Body of pancreas (tissue), 4 donors: Measurements from ENCODE around the gene ATCAY.

Source experiments
- POLR2A ChIP-seq, 3 donors: fragments of 450-650 bp; IDR thresholded peaks; one replicate each; pipeline ENCODE4 v1.6.1; 2016; ENCODE audit warnings: antibody characterized with exemption in 3 of 3, mild to moderate bottlenecking in 2 of 3
- TF ChIP-seq, protein P1 (sequence below), 7 experiments: fragments of 450-650 bp in 4 of 7; fragments of 200-600 bp in 3 of 7; sonication (generic) in 3 of 7; IDR thresholded peaks; one replicate each; pipeline ENCODE4 v1.5.1; 2016 to 2019; ENCODE audit warnings: antibody characterized with exemption in 7 of 7

DNA sequence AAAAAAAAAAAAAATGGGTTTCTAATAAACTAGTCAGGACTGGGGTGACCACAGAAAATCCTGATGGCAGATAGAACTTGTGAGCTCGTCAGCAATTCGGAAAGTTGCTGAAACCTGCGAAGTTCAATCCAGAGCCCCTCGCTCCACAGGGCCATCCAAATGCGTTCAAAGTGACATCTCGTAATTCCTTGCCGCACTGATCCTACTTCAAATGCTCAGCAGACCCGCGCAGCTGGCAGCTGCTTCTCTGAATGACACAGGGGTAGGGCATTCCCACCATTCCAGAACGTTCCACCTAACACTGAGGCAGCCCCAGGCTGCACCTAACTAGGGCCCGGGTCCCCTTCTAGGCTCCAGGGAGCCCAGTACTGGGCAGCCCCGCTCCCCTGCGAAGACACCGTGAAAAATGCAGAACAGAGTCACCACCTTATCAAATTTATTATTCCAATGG is 95.2 kb downstream of the ATCAY start:
- TF ChIP-seq, protein P1, sequence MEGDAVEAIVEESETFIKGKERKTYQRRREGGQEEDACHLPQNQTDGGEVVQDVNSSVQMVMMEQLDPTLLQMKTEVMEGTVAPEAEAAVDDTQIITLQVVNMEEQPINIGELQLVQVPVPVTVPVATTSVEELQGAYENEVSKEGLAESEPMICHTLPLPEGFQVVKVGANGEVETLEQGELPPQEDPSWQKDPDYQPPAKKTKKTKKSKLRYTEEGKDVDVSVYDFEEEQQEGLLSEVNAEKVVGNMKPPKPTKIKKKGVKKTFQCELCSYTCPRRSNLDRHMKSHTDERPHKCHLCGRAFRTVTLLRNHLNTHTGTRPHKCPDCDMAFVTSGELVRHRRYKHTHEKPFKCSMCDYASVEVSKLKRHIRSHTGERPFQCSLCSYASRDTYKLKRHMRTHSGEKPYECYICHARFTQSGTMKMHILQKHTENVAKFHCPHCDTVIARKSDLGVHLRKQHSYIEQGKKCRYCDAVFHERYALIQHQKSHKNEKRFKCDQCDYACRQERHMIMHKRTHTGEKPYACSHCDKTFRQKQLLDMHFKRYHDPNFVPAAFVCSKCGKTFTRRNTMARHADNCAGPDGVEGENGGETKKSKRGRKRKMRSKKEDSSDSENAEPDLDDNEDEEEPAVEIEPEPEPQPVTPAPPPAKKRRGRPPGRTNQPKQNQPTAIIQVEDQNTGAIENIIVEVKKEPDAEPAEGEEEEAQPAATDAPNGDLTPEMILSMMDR (IDR thresholded peaks at IDR 0.05): no peak
- no peak for TF ChIP-seq POLR2A (IDR thresholded peaks at IDR 0.05)
